ENCODE results near the gene MMAB. TPM values are rescaled to one million over a fixed set of nuclear protein-coding genes. Genes with fewer than 3 reads are reported as not detected.

The MMAB gene
- total RNA-seq, 4 donors from 2014 or later, result 15.1 to 31.0 (median 21.7) TPM

DNA sequence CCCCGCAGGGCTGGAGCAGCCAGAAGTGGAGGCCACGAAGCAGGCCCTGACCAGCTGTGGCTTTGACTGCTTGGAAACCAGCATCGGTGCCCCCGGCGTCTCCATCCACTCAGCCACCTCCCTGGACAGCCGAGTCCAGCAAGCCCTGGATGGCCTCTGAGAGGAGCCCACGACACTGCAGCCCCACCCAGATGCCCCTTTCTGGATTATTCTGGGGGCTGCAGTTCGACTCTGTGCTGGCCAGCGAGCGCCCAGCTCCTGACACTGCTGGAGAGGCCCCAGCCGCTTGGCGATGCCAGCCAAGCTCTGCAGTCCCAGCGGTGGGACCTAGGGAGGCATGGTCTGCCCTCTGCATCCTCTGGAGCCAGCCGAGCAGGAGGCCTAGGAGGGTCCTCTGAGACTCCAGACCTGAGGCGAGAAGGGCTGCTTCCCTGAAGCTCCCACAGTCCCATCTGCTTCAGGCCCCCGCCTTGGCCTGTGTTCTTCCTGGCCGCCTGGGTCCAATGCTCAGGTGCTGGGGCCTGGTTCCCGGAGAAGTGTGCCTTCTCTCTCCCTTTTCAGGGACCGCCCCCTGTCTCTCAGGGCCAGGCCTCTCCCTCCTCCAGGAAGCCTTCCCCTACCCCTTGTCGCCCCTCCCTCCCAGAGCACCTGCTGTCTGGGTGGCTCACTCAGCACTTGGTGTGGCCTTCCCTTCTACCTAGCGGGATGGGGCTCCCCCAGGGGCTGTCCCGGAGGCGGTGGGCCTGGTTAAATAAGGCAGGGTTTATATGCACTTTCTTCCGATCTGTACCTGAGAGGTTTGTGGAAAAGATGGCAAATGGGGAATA lies 23.3 kb upstream of the MMAB start:
- 91 to 93% methylated on average over 15 to 17 of the region's 24 CpGs for WGBS, 2 donors
- TF ChIP-seq, protein P1, sequence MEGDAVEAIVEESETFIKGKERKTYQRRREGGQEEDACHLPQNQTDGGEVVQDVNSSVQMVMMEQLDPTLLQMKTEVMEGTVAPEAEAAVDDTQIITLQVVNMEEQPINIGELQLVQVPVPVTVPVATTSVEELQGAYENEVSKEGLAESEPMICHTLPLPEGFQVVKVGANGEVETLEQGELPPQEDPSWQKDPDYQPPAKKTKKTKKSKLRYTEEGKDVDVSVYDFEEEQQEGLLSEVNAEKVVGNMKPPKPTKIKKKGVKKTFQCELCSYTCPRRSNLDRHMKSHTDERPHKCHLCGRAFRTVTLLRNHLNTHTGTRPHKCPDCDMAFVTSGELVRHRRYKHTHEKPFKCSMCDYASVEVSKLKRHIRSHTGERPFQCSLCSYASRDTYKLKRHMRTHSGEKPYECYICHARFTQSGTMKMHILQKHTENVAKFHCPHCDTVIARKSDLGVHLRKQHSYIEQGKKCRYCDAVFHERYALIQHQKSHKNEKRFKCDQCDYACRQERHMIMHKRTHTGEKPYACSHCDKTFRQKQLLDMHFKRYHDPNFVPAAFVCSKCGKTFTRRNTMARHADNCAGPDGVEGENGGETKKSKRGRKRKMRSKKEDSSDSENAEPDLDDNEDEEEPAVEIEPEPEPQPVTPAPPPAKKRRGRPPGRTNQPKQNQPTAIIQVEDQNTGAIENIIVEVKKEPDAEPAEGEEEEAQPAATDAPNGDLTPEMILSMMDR (IDR thresholded peaks at IDR 0.05), result no peak
- no peak for TF ChIP-seq POLR2A (IDR thresholded peaks at IDR 0.05)
- H3K4me3 ChIP-seq (ENCODE audit: low read depth, poor library complexity, severe bottlenecking), result no peak overlapping the region
- no peak for DNase-seq (ENCODE audit: low spot score in 2 of 2)
- intact Hi-C loops (cut with DNase I; ENCODE audit: low total_unique reads), result no loop called here

DNA sequence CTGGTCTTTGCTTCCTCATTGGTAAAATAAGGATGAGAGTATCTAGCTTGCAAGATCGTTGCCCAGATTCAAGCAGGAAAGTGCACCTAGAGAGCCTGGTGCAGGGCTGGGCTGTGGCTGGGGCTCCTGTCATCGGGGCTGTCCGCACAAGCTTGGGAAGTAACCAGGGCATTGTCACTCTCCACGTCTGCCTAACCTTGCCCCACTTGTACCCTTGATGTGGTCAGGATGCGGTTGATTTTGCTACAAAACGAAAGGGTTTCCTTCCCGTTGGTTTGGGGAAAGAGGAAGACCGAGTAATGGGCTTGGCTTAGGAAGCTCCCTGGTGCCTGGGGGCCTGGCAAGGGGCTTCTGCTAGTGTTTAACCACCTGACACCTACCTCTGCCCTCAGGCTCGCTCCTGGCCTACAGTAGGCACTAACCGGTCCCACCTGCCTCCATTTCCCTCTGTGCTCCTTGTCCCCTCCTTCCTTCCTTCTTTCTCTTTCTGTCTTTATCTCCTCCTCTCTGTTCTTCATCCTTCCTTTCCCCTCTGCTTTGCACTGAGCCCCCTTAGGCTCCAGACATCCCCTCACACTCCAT lies 22.1 kb upstream of the MMAB start:
- TF ChIP-seq, protein P1 (IDR thresholded peaks at IDR 0.05), result no peak
- no peak for TF ChIP-seq POLR2A (IDR thresholded peaks at IDR 0.05)
- WGBS, 2 donors, result 78 to 82% methylated on average over 10 of the region's 10 CpGs
- DNase-seq (ENCODE audit: low spot score in 2 of 2), result no peak
- no peak overlapping the region for H3K4me3 ChIP-seq (ENCODE audit: low read depth, poor library complexity, severe bottlenecking)
- intact Hi-C loops (cut with DNase I; ENCODE audit: low total_unique reads), result no loop called here

DNA sequence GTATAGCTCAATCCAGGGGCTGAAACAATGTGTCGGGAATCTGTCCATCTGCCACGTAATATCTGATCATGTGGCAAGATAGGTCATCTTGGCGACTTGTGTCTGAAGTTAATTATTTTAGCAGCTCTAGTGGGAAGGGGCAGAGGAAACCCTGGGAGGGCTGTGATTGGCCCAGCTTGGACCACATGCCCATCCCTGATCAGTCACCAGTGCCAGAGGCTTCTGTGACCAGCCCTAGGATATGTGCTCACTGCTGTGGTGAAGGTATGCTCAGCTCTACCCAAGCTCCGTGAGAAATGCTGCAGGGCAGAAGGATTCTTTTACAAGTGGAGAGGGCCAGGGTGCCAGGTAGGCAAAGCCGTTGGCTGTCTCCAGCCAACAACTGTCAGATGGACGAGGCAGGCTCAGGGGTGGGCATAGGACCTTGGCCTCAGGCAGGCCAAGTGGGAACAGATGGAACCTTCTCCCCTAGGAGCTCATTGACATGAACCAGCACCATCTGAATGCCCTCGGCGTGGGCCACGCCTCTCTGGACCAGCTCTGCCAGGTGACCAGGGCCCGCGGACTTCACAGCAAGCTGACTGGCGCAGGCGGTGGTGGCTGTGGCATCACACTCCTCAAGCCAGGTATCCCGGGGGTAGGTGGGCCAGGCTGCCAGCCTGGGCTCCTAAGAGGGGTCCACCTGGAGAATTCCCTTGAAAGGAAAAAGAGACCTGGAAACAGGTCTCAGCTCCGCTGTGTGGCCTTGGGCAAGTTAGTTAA lies 21.4 kb upstream of the MMAB start:
- no peak for DNase-seq (ENCODE audit: low spot score in 2 of 2)
- TF ChIP-seq, protein P1 (IDR thresholded peaks at IDR 0.05), result no peak
- TF ChIP-seq POLR2A (IDR thresholded peaks at IDR 0.05), result no peak
- H3K4me3 ChIP-seq (ENCODE audit: low read depth, poor library complexity, severe bottlenecking), result no peak overlapping the region
- intact Hi-C loops (cut with DNase I; ENCODE audit: low total_unique reads), result no loop called here
- WGBS, 2 donors, result 81 to 83% methylated on average over 14 to 15 of the region's 15 CpGs

DNA sequence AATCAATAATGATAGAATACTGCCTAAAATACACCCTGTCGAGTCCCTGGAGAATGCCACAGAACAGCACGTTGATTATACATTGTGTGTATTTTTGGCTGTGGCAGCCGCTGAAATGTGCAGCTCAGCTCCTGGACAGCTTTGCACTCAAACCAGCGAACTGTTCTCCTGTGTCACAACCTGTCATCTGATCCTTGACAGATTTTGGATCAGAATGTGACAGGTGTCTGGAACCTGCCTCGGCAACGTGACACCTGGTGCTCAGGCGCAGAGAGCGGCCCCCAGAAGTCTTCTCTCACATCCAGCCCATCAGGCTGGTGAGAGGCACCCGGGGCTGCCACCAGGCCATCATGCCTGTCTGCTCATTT lies 19.6 kb upstream of the MMAB start:
- DNase-seq (ENCODE audit: low spot score in 2 of 2), result no peak
- no peak overlapping the region for H3K4me3 ChIP-seq (ENCODE audit: low read depth, poor library complexity, severe bottlenecking)
- TF ChIP-seq, protein P1 (IDR thresholded peaks at IDR 0.05), result no peak
- no peak for TF ChIP-seq POLR2A (IDR thresholded peaks at IDR 0.05)
- 82 to 85% methylated on average over 9 of the region's 9 CpGs for WGBS, 2 donors
- intact Hi-C loops (cut with DNase I; ENCODE audit: low total_unique reads), result no loop called here

DNA sequence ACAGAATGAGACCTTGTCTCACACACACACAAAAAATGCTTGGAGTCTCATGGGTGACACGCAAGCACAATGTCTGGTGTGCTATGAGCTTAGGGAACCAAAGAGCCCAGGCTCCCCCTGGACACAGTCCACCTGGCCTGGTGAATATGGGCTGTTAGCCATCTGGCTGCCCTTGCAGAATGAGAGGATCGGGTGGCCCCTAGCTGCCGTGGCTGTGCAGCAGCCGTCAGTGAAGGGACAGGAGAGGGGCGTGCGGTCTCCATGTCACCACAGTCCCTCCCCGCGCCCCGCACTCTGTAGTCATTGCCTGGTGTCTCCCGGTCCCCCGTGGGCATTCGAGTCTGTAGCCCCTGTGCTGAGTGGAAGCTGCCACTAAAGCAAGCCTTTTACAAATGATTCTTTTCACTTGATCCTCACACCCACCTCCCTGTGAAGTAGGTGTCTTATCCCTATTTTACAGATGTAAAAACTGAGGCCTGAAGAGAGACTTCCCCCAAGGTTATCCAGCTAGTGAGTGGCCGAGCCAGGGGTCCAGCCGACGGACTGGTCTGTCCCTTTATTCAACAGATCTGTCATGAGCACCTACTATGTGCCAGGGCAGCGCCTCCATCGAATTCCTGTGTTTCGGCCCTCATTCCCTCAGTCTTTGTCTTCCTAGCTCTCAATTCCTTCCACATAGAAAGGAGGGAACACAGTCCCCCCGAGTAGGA lies 19.0 kb upstream of the MMAB start:
- 91 to 94% methylated on average over 19 of the region's 19 CpGs for WGBS, 2 donors
- no peak for DNase-seq (ENCODE audit: low spot score in 2 of 2)
- H3K4me3 ChIP-seq (ENCODE audit: low read depth, poor library complexity, severe bottlenecking), result no peak overlapping the region
- TF ChIP-seq, protein P1 (IDR thresholded peaks at IDR 0.05), result no peak
- no peak for TF ChIP-seq POLR2A (IDR thresholded peaks at IDR 0.05)
- intact Hi-C loops (cut with DNase I; ENCODE audit: low total_unique reads), result no loop called here
